Measurements from ENCODE around the gene LRP2.
"Not testable (repeated sequence)": the region's sequence is repeated elsewhere in the genome, so short reads cannot be mapped to it uniquely, and the experiment has no call there.

The LRP2 gene

GRCh38 chr2:169348321-169349024 lies 13.9 kb downstream of the LRP2 start:
- DNase-seq (ENCODE audit: low spot score): no peak

DNA sequence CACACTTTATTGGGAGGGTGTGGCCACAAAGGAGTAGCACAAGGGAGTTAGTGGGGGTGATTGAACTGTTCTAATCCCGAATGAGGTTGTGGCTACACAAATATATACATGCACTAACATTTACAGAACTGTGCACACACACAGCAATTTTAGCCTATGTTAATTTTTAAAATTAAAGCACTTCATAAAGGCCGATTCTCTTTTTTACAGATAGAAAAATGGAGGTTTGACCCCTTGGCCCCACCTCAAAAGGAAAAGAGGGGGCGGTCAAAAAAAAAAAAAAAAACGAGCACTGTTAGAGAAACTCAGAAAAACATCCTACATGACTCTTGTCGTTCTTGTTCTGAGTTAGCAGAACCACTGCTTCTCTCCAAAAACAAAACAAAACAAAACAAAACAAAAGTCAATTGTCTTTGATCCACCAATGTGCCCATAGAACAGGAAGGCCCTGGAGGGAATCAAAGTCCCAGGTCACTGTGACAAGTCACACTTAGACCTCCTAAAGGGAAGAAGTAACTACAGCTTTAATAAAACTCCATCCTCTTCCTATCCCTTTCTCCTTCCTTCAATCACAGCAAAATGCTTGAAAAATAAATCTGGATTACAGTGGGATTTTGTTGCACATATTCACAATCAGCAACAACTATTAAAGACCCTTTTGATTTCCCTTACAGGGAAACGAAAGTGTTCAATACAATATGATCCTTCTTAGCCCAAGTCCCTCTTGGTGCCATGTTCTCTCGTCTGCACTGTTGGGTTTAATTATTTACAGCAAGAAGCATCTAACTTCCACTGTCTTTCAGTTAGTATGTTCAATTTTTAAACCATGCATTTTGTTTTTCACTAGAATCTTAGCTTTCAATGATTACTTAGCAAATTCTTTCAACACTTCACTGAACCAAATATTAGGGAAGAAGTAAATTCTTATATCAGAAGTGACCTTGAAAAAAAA lies 16.6 kb downstream of the LRP2 start:
- no peak for DNase-seq (ENCODE audit: low spot score)

DNA sequence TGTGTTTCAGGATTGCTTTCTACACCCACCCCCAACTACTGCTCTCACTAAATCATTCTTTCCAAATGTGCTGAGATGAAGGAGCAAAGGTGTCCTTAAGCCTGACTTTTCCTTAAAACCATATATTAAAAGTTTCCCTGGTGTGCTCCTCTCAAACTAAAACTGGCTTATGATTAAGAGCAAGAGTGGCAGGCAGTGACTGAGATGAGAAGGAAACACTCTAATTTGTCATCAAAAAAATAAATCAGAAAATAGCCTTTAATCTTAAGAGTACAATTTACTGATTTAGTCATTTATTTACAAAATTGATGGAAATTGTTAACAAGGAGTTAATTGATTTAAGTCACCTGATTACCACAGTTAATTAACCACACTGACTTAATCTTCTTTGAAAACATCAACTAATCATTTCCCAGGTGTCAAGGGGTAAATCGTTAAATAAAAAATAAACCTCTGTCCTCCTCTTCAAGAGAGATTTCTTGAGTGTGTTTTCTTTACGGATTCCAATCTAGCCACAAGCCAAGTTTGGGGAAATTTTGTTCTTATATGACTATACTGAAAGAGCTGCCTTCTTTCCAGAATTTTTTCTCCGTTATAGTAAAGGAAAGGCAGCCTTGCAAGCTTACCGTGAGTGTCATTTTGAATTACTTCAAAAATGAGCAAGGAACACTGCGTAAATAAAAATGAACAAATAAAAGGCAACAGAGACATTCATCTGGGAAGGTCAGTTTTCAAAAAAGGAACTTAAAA lies 17.4 kb downstream of the LRP2 start:
- no peak for DNase-seq (ENCODE audit: low spot score)

GRCh38 chr2:169343202-169343601 lies 19.1 kb downstream of the LRP2 start:
- DNase-seq (ENCODE audit: low spot score): no peak

DNA sequence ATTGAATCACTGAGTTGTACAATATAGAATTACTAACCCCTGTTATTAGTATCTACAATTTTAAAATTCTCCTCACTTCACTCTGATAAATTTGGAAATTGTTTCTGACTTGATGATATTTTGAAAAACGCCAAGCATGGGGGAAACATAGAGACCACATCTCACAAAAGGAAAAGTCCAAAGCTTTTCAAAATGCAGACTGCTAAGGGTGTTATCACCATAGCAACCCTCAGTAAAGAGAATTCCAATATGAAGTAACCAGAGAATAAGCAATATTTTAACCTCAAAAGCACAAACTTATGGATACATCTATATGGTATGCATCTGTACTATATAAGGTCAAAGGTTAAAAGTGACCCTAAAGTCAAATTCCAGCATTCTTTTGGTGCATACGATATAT lies 22.7 kb downstream of the LRP2 start:
- DNase-seq (ENCODE audit: low spot score): no peak

GRCh38 chr2:169336695-169337094 lies 25.6 kb downstream of the LRP2 start:
- DNase-seq (ENCODE audit: low spot score): no peak

DNA sequence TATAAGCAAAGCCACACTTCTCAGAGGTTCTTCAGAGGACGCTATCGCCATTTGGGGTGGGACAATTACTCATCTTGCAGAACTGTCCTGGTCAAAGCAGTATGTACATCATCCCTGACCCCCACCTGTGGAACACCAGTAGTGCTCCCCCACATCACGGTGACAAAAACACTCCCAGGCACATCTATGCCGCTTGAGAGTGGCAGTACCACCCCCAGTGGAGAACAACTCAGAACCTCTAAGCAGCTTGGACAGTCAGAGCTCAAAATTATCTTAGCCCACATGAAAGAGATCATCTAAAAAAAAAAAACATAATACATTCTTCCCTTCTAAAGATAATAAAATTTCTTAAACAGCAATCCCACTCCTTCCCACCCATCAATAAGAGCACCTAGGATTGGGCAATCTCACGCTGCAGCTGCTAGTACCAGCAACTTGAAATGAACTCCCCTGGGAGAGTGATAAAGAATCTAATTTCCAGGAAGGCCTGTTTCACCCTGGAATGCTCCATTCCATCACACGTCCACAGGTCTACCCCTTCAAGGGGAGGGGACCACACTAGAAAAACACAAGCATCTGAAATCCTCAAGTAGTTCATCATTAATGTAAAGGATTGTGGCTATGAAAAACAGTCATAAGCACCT lies 31.7 kb downstream of the LRP2 start:
- no peak for DNase-seq (ENCODE audit: low spot score)

- no peak for DNase-seq (ENCODE audit: low spot score)
Measured at GRCh38 chr2:169329688-169330554, 32.4 kb downstream of the LRP2 start.

- no peak for DNase-seq (ENCODE audit: low spot score)
Measured at GRCh38 chr2:169328785-169329184, 33.5 kb downstream of the LRP2 start.

GRCh38 chr2:169327837-169328236 lies 34.5 kb downstream of the LRP2 start:
- DNase-seq (ENCODE audit: low spot score): not testable (repeated sequence)

- DNase-seq (ENCODE audit: low spot score): not testable (repeated sequence)
Measured at GRCh38 chr2:169325886-169326285, 36.4 kb downstream of the LRP2 start.

- no peak for DNase-seq (ENCODE audit: low spot score)
Measured at GRCh38 chr2:169324581-169325260, 37.6 kb downstream of the LRP2 start.

GRCh38 chr2:169323841-169324240 lies 38.5 kb downstream of the LRP2 start:
- DNase-seq (ENCODE audit: low spot score): no peak

- no peak for DNase-seq (ENCODE audit: low spot score)
Measured at GRCh38 chr2:169320561-169320960, 41.8 kb downstream of the LRP2 start.

DNA sequence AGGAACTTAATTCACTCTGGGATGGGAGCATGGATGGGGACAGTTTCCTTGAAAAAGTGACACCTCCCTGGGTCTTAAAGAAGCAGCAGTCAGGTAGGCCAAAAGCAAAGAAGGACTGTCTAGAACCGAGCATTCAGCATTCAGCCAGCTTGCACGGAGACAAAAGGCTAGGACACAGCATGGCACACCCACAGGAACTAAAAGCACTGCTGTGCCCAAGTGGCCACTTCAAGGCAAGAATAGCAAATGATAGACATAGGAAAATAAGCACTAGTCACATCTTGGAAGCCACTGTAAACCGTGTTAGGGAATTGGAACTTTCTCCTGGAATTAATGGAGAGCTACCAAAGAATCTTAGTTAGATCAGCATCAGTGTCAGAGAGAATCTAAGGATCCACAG lies 47.0 kb downstream of the LRP2 start:
- DNase-seq (ENCODE audit: low spot score): no peak

DNA sequence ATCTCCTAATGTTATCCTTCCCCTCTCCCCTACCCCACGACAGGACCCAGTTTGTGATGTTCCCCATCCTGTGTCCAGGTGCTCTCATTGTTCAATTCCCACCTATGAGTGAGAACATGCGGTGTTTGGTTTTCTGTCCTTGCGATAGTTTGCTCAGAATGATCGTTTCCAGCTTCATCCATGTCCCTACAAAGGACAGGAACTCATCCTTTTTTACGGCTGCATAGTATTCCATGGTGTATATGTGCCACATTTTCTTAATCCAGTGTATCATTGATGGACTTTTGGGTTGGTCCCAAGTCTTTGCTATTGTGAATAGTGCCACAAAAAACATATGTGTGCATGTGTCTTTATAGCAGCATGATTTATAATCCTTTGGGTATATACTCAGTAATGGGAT lies 54.0 kb downstream of the LRP2 start:
- DNase-seq (ENCODE audit: low spot score): not testable (repeated sequence)

- DNase-seq (ENCODE audit: low spot score): not testable (repeated sequence)
Measured at GRCh38 chr2:169304689-169305088, 57.6 kb downstream of the LRP2 start.

GRCh38 chr2:169303579-169304305 lies 58.6 kb downstream of the LRP2 start:
- DNase-seq (ENCODE audit: low spot score): no peak

GRCh38 chr2:169302364-169302763 lies 60.0 kb downstream of the LRP2 start:
- DNase-seq (ENCODE audit: low spot score): no peak

All from CD4-positive, alpha-beta T cell treated with Interleukin-6 at 100 ng/mL for 8 hours (primary cell).